Ureter (tissue), 1 donor: Measurements from ENCODE around the gene ZEB2. TPM values are rescaled to one million over a fixed set of nuclear protein-coding genes. Genes with fewer than 3 reads are reported as not detected.

Experiments used
- DNase-seq: peaks from one replicate; pipeline ENCODE4 v3.0.0-alpha.2; 2020; ENCODE audit warnings: low spot score
- total RNA-seq: library from RNA; stranded (reverse); gene quantifications from one replicate; pipeline ENCODE4 v1.2.4, GENCODE V29; 2023
- donor health status: DM: yes; HTN: yes; CAD: no.

ZEB2 gene
- total RNA-seq, 1 donor from 2014 or later = 92.4 TPM

- no peak for DNase-seq
Observed at GRCh38 chr2:144426355-144426754, 93.6 kb downstream of the ZEB2 start.

- no peak for DNase-seq
Observed at GRCh38 chr2:144424559-144425240, 95.2 kb downstream of the ZEB2 start.

GRCh38 chr2:144421606-144422510 lies 98.1 kb downstream of the ZEB2 start:
- DNase-seq = no peak

GRCh38 chr2:144419218-144419617 lies 100.7 kb downstream of the ZEB2 start:
- no peak for DNase-seq

DNA sequence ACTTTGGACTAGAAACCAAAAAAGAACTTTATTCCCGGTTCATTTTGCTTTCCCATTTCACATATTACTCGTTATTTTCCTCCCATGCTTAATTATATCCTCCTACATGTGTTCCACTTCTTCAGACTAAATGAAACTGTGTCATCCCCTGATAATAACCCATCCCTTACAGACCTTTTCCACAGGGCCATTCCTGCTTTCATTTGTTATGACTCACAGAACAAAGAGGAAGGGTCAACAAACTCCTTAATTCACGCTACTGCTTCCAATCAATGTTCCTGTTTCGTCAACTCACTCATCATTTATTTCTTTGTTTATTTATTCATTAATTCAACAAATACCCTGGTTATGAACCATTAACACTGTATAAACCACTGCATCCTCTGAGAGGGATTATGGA lies 104.5 kb downstream of the ZEB2 start:
- no peak for DNase-seq

DNA sequence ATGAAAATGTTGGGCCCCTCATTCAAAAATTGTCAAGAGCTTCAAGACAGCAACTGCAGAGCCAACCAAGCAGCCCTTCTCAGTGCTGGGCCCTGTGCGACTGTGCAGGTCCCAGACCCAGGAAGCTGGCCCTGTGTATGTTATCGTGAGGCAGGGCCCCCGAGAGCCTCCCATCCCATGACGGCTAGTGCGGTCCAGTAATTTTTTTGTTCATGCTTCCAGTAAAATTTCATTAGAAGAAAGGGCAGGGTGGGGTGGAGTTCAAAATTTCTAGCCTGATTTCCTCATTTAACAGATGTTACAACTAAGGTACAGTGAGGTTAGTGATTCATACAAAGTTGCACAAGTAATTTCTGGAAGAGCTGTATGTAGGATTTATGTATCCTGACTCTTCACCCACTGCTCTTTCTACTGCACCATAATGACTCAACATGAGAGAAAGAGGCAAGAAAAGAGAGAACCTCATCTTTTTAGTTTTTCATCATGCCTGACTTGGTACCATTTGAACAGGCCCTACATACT lies 105.5 kb downstream of the ZEB2 start:
- DNase-seq = peak; percentile 48

DNA sequence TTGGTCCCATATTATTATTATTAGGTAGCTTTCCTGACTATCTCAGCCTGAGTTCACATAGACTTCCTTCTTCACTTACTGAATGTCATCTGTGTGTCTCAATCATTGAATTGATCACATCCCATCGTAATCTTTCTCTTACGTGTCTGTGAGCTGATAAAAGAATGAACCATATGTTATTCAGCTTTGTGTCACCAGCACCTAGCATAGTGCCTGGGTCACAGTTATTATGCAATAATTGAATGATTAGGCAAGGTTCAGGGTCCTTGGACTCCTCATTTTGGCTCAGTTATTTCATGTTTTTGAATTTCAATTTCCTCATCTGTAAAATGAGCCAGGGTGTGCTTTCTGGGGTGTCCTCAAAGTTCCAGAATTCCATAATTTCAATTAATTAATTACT lies 107.2 kb downstream of the ZEB2 start:
- DNase-seq = no peak

- DNase-seq = no peak
Observed at GRCh38 chr2:144411473-144411872, 108.4 kb downstream of the ZEB2 start.

DNA sequence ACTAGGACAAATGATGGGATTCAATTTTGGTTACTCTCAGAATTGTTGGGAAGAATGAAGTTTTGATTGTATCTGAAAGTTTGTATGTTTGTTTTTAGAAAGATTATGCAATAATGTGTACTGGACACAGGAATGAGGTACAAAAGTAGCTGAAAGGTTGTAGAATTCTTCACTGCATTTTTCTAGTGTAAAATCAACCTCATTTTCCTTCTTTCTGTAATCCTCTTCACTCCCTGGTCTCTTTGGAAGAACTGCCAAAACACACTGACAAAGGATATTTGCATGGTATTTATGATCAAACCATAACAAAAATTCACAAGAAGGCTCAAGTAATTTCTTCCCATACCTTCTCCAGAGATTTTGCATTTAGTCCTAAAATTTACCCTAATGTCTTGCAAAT lies 110.7 kb downstream of the ZEB2 start:
- no peak for DNase-seq

GRCh38 chr2:144407262-144407661 lies 112.7 kb downstream of the ZEB2 start:
- DNase-seq = no peak

DNA sequence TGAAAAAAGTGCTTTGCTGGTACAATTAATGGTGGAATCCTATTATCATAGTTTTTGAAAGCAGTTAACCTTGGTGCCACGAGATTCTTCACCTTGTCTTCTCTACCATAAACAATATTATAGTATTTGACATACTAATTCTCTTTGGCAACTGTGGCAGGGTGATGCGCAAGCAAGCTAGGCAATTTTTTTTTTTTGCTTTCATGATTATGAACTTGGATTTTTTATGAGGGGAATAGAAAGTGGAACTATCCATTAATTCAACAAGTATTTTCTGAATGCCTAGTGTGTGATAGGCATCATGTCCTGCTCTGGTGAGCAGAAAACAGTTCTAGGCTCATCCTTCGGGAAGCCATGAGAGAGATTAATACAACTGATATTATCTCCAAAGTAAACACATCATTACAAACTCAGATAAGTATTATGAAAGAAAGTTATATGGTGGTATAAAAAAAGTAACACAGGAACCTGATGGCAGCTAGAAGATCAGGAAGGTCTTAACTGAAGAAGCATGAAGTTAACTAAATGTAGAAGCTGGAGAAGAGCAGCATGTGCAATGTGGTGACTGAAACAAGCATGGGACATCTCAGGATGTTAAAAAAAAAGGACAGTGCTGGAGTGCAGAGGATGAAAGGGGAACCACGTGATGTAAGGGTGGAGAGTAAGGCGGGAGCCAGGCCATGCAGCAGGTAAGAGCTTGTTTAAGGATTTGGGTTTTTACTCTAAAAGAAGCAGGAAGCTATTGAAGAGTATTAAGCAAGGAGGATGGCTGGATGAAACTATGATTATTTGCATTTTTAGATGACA lies 113.7 kb downstream of the ZEB2 start:
- no peak for DNase-seq

DNA sequence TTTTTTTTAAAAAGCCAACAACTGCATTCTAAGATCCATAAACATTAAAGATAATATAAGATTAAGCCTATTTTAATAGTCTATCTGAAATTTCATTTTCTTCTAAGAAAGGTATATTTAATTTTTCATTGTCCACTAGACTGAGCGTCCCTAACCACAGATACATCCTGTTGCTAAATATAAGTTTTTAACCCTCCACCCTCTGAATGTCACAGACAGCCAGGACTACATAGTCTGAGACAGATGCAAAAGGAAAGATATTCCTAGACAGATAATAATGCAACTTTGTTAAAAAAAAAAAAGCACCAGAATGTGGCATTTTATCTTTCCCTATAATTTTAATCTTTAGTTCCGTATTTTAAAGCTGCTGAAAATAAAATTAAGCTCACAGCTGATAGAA lies 114.6 kb downstream of the ZEB2 start:
- DNase-seq = no peak

DNA sequence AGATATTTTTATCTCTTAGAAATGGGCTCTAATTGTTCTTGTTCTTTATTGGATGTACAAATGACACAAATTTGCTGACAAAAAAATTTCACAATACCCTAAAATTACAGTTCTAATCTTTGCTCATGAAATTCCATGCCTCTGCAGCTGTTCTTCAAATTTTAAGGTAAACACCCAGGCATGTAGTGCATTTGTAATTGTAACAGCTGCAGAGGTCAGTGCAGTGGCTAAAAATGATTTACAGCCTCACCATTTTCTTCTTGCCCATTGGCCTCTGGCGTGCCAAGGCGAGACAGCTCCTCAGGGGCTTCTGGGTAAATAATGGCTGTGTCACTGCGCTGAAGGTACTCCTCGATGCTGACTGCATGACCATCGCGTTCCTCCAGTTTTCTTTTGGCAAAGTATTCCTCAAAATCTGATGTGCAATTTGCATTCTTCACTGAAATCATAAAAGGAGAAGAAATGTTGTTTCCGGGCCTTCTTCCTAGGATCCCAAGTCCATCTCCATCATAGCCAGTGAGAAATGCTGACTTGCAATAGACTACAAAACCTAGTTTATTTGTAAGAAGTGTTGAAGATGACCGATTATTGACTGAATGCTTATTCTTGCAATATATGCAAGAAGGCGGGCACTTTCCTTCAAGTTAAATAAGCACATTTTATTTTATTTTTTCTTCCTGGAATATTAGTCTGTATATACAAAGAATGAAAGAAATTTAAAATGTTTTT lies 115.2 kb downstream of the ZEB2 start:
- DNase-seq = no peak

DNA sequence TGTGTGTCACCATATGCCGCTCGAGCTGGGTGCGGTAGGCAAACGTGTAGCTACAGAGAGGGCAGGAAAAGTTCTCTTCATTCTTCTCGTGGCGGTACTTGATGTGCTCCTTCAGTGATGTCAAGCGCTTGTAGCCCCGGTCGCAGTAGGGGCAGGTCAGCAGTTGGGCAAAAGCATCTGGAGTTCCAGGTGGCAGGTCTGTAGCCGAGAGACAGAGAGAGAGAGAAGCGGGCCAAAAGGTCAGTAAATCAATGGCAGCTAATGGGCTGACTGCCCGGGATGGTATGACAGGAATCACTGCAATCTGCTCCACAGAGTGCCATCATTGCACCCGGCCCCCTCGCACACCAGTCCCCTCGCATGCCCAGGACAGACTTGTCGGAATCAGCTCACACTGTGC lies 116.0 kb downstream of the ZEB2 start:
- no peak for DNase-seq

DNA sequence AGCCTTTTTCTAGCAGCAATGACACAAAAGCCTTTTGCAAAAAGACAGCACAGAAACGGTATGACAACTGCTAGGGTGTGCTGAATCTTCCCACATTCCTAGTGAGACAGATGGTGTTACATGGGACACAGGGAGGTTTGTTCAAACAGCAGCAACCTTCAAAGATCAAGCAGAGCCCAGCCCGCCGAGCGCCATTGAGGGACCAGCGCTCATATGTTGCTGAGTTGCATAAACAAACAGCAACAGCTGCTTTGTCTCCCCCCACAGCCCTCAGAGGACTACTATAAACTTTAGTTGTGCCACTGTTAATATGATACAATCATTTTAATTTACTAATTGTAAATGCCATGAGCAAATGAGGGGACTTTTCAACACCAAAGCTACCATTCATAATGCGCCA lies 117.7 kb downstream of the ZEB2 start:
- no peak for DNase-seq

DNA sequence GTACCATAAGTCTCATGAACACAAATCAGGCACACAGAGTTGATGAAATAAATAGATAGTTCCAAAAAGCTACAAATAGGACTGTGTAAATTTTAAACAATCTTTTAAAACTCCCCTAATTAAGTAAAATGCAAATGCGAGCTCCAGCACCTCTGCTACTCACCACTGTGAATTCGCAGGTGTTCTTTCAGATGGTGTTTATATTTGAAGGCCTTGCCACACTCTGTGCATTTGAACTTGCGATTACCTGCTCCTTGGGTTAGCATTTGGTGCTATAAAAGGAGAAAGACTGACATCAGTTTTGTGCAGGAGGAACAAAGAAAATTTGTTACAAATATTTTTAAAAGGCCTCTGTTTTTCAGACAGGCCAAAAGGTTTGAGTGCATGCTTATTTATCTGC lies 118.9 kb downstream of the ZEB2 start:
- DNase-seq = no peak

DNA sequence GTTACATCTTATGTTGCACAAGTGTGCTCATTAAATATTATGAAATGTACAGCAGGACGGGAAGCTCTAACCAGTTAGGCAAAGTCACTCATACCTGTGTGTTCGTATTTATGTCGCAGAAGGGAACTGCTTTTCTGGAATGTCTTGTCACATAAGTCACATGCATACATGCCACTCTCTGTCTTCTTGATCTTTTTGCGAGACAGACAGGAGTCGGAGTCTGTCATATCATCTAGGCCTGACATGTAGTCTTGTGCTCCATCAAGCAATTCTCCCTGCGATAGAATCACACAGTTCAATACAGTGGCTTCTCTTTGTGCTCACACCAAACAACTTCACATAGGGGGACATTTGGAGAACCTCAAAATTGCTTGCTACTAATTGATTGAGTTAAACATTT lies 123.6 kb downstream of the ZEB2 start:
- DNase-seq = no peak

GRCh38 chr2:144390424-144391020 lies 129.4 kb downstream of the ZEB2 start:
- no peak for DNase-seq

GRCh38 chr2:144389930-144390311 lies 130.0 kb downstream of the ZEB2 start:
- no peak for DNase-seq

GRCh38 chr2:144389151-144389929 lies 130.6 kb downstream of the ZEB2 start:
- DNase-seq = no peak
